IMR-90 (cell line): Measurements from ENCODE around the gene TMEM154. TPM values are rescaled to one million over a fixed set of nuclear protein-coding genes. Genes with fewer than 3 reads are reported as not detected.
A peak's percentile ranks its signal among the peaks of the same experiment; 100 is the strongest.

Source experiments
- ATAC-seq: fragments of 200-7000 bp; cut with Tn5 transposase; 2 replicates; pipeline ENCODE4 v1.9.1; 2020; ENCODE audit warnings: low read depth, mild to moderate bottlenecking, moderate library complexity
- BruUV-seq: library from RNA; stranded (reverse); fragments of 400-500 nt; replicated peaks from 2 replicates; lab custom pipeline; 2021; lab: Mats Ljungman, UMichigan
- CTCF ChIA-PET: fragments of 300-600 bp; formaldehyde crosslinking; extraction: SDS; loops from one replicate; lab custom pipeline; 2021; ENCODE audit warnings: antibody characterized with exemption; lab: Yijun Ruan, JAX
- POLR2A ChIA-PET: fragments of 300-600 bp; sonication (Branson Sonifier 250); formaldehyde crosslinking; loops from one replicate; lab custom pipeline; 2022; ENCODE audit warnings: antibody characterized with exemption; ENCODE audit not compliant: unreplicated experiment; lab: Charles Lee
- DNase-seq: peaks from one replicate; pipeline ENCODE4 v3.0.0; 2013
- H2AFZ ChIP-seq: replicated peaks from 2 replicates; pipeline ENCODE3; 2013; ENCODE audit warnings: low read length, mild to moderate bottlenecking; ENCODE audit not compliant: poor library complexity
- H2AK5ac ChIP-seq: 2 replicates; pipeline ENCODE4 v1.6.1; 2013; ENCODE audit warnings: low read depth, low read length, inconsistent platforms
- H2AK9ac ChIP-seq: replicated peaks from 2 replicates; pipeline ENCODE3; 2013; ENCODE audit warnings: mild to moderate bottlenecking, low read depth, low read length, moderate library complexity; ENCODE audit not compliant: poor library complexity
- H2BK120ac ChIP-seq: 2 replicates; pipeline ENCODE4 v1.6.1; 2013; ENCODE audit warnings: low read depth, low read length, inconsistent platforms
- H2BK15ac ChIP-seq: 3 replicates; pipeline ENCODE4 v1.6.1; 2013; ENCODE audit warnings: low read depth, low read length, inconsistent platforms
- H2BK20ac ChIP-seq: 2 replicates; pipeline ENCODE4 v1.6.1; 2013; ENCODE audit warnings: low read depth, mild to moderate bottlenecking, inconsistent platforms, low read length, moderate library complexity
- H2BK5ac ChIP-seq: 2 replicates; pipeline ENCODE4 v1.6.1; 2013; ENCODE audit warnings: mild to moderate bottlenecking, low read depth, low read length, inconsistent platforms; ENCODE audit not compliant: poor library complexity, severe bottlenecking
- H3K14ac ChIP-seq: replicated peaks from 2 replicates; pipeline ENCODE4 v1.6.1; 2013; ENCODE audit warnings: low read depth, low read length, inconsistent platforms
- H3K18ac ChIP-seq: 2 replicates; pipeline ENCODE4 v1.6.1; 2013; ENCODE audit warnings: low read depth, low read length, control low read depth
- H3K23ac ChIP-seq: 2 replicates; pipeline ENCODE4 v1.6.1; 2013; ENCODE audit warnings: low read depth, low read length, inconsistent platforms
- H3K27ac ChIP-seq: 2 replicates; pipeline ENCODE4 v1.5.1; 2013; ENCODE audit warnings: mild to moderate bottlenecking, control low read depth, low read length; ENCODE audit not compliant: insufficient read depth
- H3K27me3 ChIP-seq: 2 replicates; pipeline ENCODE4 v1.6.1; 2013; ENCODE audit warnings: low read length; ENCODE audit not compliant: control insufficient read depth, insufficient read depth
- H3K36me3 ChIP-seq: 2 replicates; pipeline ENCODE4 v1.6.1; 2013; ENCODE audit warnings: low read length, mixed read lengths; ENCODE audit not compliant: control insufficient read depth, insufficient read depth
- H3K4ac ChIP-seq: 2 replicates; pipeline ENCODE4 v1.6.1; 2013; ENCODE audit warnings: low read depth, low read length, inconsistent platforms
- H3K4me1 ChIP-seq: 2 replicates; pipeline ENCODE4 v1.6.1; 2013; ENCODE audit warnings: low read length, mixed read lengths; ENCODE audit not compliant: control insufficient read depth, insufficient read depth
- H3K4me2 ChIP-seq: 2 replicates; pipeline ENCODE4 v1.6.1; 2013; ENCODE audit warnings: low read depth, mild to moderate bottlenecking, control low read depth, low read length, moderate library complexity
- H3K4me3 ChIP-seq: 2 replicates; pipeline ENCODE4 v1.5.1; 2013; ENCODE audit warnings: low read depth, mild to moderate bottlenecking, control low read depth, low read length, moderate library complexity; ENCODE audit not compliant: insufficient read depth
- H3K56ac ChIP-seq: 2 replicates; pipeline ENCODE4 v1.6.1; 2013; ENCODE audit warnings: low read length, inconsistent platforms; ENCODE audit not compliant: insufficient read depth; ENCODE audit errors: extremely low read depth
- H3K79me1 ChIP-seq, 2 experiments: 2 replicates each; pipeline ENCODE4 v1.6.1; 2013; ENCODE audit warnings: low read length in 2 of 2, inconsistent platforms in 1 of 2, low read depth in 1 of 2
- H3K9ac ChIP-seq: 2 replicates; pipeline ENCODE4 v1.6.1; 2013; ENCODE audit warnings: low read depth, low read length, control low read depth
- H3K9me1 ChIP-seq: 2 replicates; pipeline ENCODE4 v1.6.1; 2013; ENCODE audit warnings: low read length, inconsistent platforms; ENCODE audit not compliant: insufficient read depth
- H3K9me3 ChIP-seq: 2 replicates; pipeline ENCODE4 v1.6.1; 2013; ENCODE audit warnings: low read length; ENCODE audit not compliant: control insufficient read depth, insufficient read depth
- H4K20me1 ChIP-seq: 2 replicates; pipeline ENCODE4 v1.6.1; 2013; ENCODE audit warnings: low read length, inconsistent platforms; ENCODE audit not compliant: insufficient read depth
- H4K5ac ChIP-seq: 2 replicates; pipeline ENCODE4 v1.6.1; 2013; ENCODE audit warnings: mild to moderate bottlenecking, low read depth, low read length, control low read depth
- H4K8ac ChIP-seq, 2 experiments: 2 replicates each; pipeline ENCODE4 v1.6.1; 2013; ENCODE audit warnings: low read depth in 2 of 2, low read length in 2 of 2, control low read depth in 1 of 2, inconsistent platforms in 1 of 2
- H4K91ac ChIP-seq: 2 replicates; pipeline ENCODE4 v1.6.1; 2013; ENCODE audit warnings: low read depth, low read length, inconsistent platforms; ENCODE audit not compliant: insufficient read depth
- CEBPB ChIP-seq: IDR thresholded peaks from 2 replicates; pipeline ENCODE4 v1.6.1; 2012; ENCODE audit warnings: low read depth, low read length, improper control_type of control experiment
- CHD1 ChIP-seq: IDR thresholded peaks from 2 replicates; pipeline ENCODE4 v1.6.1; 2012; ENCODE audit warnings: low read depth, low read length, improper control_type of control experiment
- MAFK ChIP-seq: IDR thresholded peaks from 2 replicates; pipeline ENCODE4 v1.6.1; 2012; ENCODE audit warnings: low read depth, low read length, improper control_type of control experiment
- MAZ ChIP-seq: IDR thresholded peaks from 2 replicates; pipeline ENCODE4 v1.6.1; 2012; ENCODE audit warnings: low read depth, mild to moderate bottlenecking, low read length, improper control_type of control experiment, moderate library complexity, borderline replicate concordance
- MXI1 ChIP-seq: IDR thresholded peaks from 2 replicates; pipeline ENCODE4 v1.6.1; 2012; ENCODE audit warnings: low read depth, mild to moderate bottlenecking, low read length, moderate library complexity, borderline replicate concordance
- NFE2L2 ChIP-seq: fragments of 150-350 bp; IDR thresholded peaks from 2 replicates; pipeline ENCODE4 v1.6.1; 2016; ENCODE audit warnings: low read depth, mild to moderate bottlenecking, low read length
- POLR2A ChIP-seq: IDR thresholded peaks from 2 replicates; pipeline ENCODE4 v1.6.1; 2012; ENCODE audit warnings: mild to moderate bottlenecking, low read depth, low read length
- RAD21 ChIP-seq: IDR thresholded peaks from 2 replicates; pipeline ENCODE4 v1.6.1; 2012; ENCODE audit warnings: low read length, improper control_type of control experiment
- RFX5 ChIP-seq: IDR thresholded peaks from 2 replicates; pipeline ENCODE4 v1.8.0; 2012; ENCODE audit warnings: low read depth, mild to moderate bottlenecking, low read length, moderate library complexity
- SMC3 ChIP-seq: fragments of 150-350 bp; IDR thresholded peaks from 2 replicates; pipeline ENCODE4 v1.6.1; 2016; ENCODE audit warnings: low read depth, mild to moderate bottlenecking, antibody characterized with exemption, low read length, moderate library complexity
- WGBS, 2 experiments: methylation state at CpG; one replicate each; pipeline versions ENCODE4 v1.1.5 to v1.1.7; 2013; ENCODE audit warnings: missing lambda C conversion rate in 2 of 2; ENCODE audit not compliant: insufficient read length in 1 of 2; ENCODE audit errors: extremely low coverage in 2 of 2; 5-methylcytosine and 5-hydroxymethylcytosine counted together
- dilution Hi-C: fragments of 300-500 bp; cut with HindIII; formaldehyde crosslinking; loops from one replicate; pipeline ENCODE4 v1.14.3; 2018; ENCODE audit warnings: low sequenced_read_pairs; ENCODE audit not compliant: unreplicated experiment
- in situ Hi-C: fragments of 300-500 bp; cut with MboI; formaldehyde crosslinking; loops from 3 replicates; pipeline ENCODE4 v1.14.3; 2019; ENCODE audit warnings: low sequenced_read_pairs, inconsistent platforms, mixed read lengths
- intact Hi-C: fragments of 100-400 bp; cut with micrococcal nuclease; formaldehyde crosslinking; loops from 2 replicates; pipeline ENCODE4 v1.10.0; 2022
- polyA plus RNA-seq, 3 experiments: library from polyadenylated mRNA; depleted of rRNA; stranded (reverse); fragments of >200 nt; gene quantifications; 2 replicates each; pipeline ENCODE4 v1.2.3, GENCODE V29; 2012; ENCODE audit warnings: low replicate concordance in 1 of 3
- total RNA-seq: library from RNA; depleted of rRNA; stranded (reverse); fragments of >200 nt; gene quantifications from 2 replicates; pipeline ENCODE4 v1.2.3, GENCODE V29; 2012
- TF ChIP-seq, protein P1 (sequence below): fragments of 150-350 bp; IDR thresholded peaks from 2 replicates; pipeline ENCODE4 v1.6.1; 2017; ENCODE audit warnings: mild to moderate bottlenecking, antibody characterized with exemption, low read length, low read depth

The TMEM154 gene
- total and polyA plus RNA-seq, 2 of the 4 experiments (the other 2 are of a cell fraction) = 0.12 to 0.18 TPM

DNA sequence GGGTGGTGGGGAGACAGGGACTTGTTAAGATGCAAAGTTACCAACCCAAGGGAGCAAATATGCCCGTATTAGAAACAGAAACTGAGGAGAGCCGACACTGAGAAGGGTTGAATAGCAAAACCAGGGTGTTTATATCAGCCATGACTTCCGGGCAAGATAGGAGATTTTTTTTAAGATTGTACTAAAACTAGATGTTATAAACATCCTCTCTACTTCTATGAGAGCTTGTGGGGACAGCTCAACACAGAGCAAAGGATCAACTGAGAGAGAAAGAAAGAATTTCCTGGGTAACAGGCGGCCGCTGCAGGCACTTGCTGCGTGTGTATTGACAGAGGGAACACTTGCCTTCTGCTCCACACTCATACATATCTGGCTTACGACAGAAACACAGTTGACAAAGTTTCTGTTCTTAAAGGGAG lies 94.8 kb downstream of the TMEM154 start:
- Histone ChIP-seq H4K20me1 (no peaks in the 10 kb centered on the region), H3K4me3 (peak overlapping the region; percentile 37), H3K18ac (peak overlapping the region; percentile 71; the same call in 1 of the 2 replicates), H2AK9ac (no peak overlapping the region), H2BK5ac (no peak overlapping the region), H3K27ac (no peak overlapping the region), H2BK120ac (peak overlapping the region; percentile 51; the same call in 1 of the 2 replicates), H2BK20ac (no peak overlapping the region), H3K4ac (0 out of 2 replicates have a peak overlapping the region, but pooled peaks have one; percentile 40), H3K14ac (peak overlapping the region; percentile 22), H3K9ac (0 out of 2 replicates have a peak overlapping the region, but pooled peaks have one; percentile 9), H4K5ac (peak overlapping the region; percentile 56), H4K8ac (peak overlapping the region in 1 of 2 experiments; percentile 46; a peak in 1 of 4 replicates), H4K91ac (no peak overlapping the region; the same call in 1 of the 2 replicates), H3K4me2 (peak overlapping the region; percentile 98), H3K36me3 (no peaks in the 10 kb centered on the region), H2BK15ac (no peak overlapping the region), H3K23ac (peak overlapping the region; percentile 37; the same call in 1 of the 2 replicates), H3K9me3 (no peaks in the 10 kb centered on the region), H3K56ac (no peak overlapping the region), H3K9me1 (0 out of 2 replicates have a peak, but pooled peaks cover 3% of the 10 kb centered on the region), H3K27me3 (peaks cover under 1% of the 10 kb centered on the region; the same call in 1 of the 2 replicates), H3K79me1 (no peaks in the 10 kb centered on the region), H2AFZ (peak overlapping the region; percentile 54), H3K4me1 (peaks cover 5% of the 10 kb centered on the region), H2AK5ac (no peak overlapping the region)
- BruUV-seq = no TSS peak
- ChIA-PET POLR2A (interaction anchor here (0.6 kb wide), 1 partner anchor 84 kb away, joined by 3 read pairs; no protein-coding TSS in a partner anchor), CTCF (interaction anchor here (0.6 to 0.9 kb wide), 2 partner anchors 11 to 84 kb away, joined by 3 read pairs; no protein-coding TSS in a partner anchor)
- in situ Hi-C loops (no loop called here), intact Hi-C loops (no loop called here), dilution Hi-C loops (no loop called here)
- DNase-seq (peak; percentile 20), ATAC-seq (peak; percentile 87)
- TF ChIP-seq RFX5 (no peak), RAD21 (no peak), MXI1 (no peak), SMC3 (no peak), NFE2L2 (no peak), CEBPB (no peak), POLR2A (no peak), MAFK (no peak), MAZ (no peak), CHD1 (no peak)
- TF ChIP-seq, protein P1, sequence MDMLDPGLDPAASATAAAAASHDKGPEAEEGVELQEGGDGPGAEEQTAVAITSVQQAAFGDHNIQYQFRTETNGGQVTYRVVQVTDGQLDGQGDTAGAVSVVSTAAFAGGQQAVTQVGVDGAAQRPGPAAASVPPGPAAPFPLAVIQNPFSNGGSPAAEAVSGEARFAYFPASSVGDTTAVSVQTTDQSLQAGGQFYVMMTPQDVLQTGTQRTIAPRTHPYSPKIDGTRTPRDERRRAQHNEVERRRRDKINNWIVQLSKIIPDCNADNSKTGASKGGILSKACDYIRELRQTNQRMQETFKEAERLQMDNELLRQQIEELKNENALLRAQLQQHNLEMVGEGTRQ = no peak
- no CpG with 5 or more reads among the region's 7 CpGs for WGBS, 2 experiments
